K562 (cell line): ENCODE data around the gene IRS1. TPM values are rescaled to one million over a fixed set of nuclear protein-coding genes. Genes with fewer than 3 reads are reported as not detected.
A peak's percentile ranks its signal among the peaks of the same experiment; 100 is the strongest.

Experiments
- FOXA1 ChIP-seq: fragments of 450-650 bp; IDR thresholded peaks from 2 replicates; pipeline ENCODE4 v1.6.1; 2016; ENCODE audit warnings: mild to moderate bottlenecking, borderline replicate concordance
- HEY1 ChIP-seq: fragments of 250-450 bp; sonication (Bioruptor Pico); IDR thresholded peaks from 2 replicates; pipeline ENCODE4 v1.5.0; 2020; ENCODE audit warnings: mild to moderate bottlenecking, moderate library complexity, borderline replicate concordance
- KDM1A ChIP-seq, 2 experiments: fragments of 450-650 bp; IDR thresholded peaks; 2 replicates each; pipeline ENCODE4 v1.6.1; 2016; ENCODE audit warnings: mild to moderate bottlenecking in 2 of 2
- MEF2A ChIP-seq: IDR thresholded peaks from 2 replicates; pipeline ENCODE4 v1.6.1; 2011; ENCODE audit warnings: low read depth, mild to moderate bottlenecking, low read length, moderate library complexity; ENCODE audit not compliant: control insufficient read depth
- NCOA6 ChIP-seq: fragments of 450-650 bp; IDR thresholded peaks from 2 replicates; pipeline ENCODE4 v1.6.1; 2017; ENCODE audit warnings: mild to moderate bottlenecking
- PKNOX1 ChIP-seq: fragments of 450-650 bp; IDR thresholded peaks from 2 replicates; pipeline ENCODE4 v1.6.1; 2016
- POLR2A ChIP-seq: fragments of 450-650 bp; conservative IDR thresholded peaks from 2 replicates; pipeline ENCODE4 v1.6.1; 2016
- POU5F1 ChIP-seq: fragments of 150-350 bp; IDR thresholded peaks from 2 replicates; pipeline ENCODE4 v1.6.1; 2014; ENCODE audit warnings: borderline replicate concordance, low read length, low read depth, mild to moderate bottlenecking; ENCODE audit not compliant: partially characterized antibody
- RERE ChIP-seq: sonication (generic); formaldehyde crosslinking; IDR thresholded peaks from 2 replicates; pipeline ENCODE4 v1.8.0; 2023; ENCODE audit warnings: missing genetic modification reagents, mild to moderate bottlenecking, borderline replicate concordance
- REST ChIP-seq, 2 experiments: fragments of 450-650 bp; formaldehyde crosslinking in 1 of 2; IDR thresholded peaks; 2 replicates each; pipeline versions ENCODE4 v1.4.0 to v1.6.1; 2014 to 2020; ENCODE audit warnings: mild to moderate bottlenecking in 2 of 2, borderline replicate concordance in 1 of 2, low read depth in 1 of 2
- ZNF3 ChIP-seq: fragments of 250-450 bp; sonication (Bioruptor Pico); IDR thresholded peaks from 2 replicates; pipeline ENCODE4 v1.5.0; 2021; ENCODE audit warnings: mild to moderate bottlenecking, moderate library complexity
- ZNF717 ChIP-seq: fragments of 250-450 bp; sonication (Bioruptor Pico); IDR thresholded peaks from 2 replicates; pipeline ENCODE4 v1.5.0; 2021
- polyA plus RNA-seq, 8 experiments: library from polyadenylated mRNA; depleted of rRNA in 4 of 8; stranded (reverse) in 5 of 8; unstranded in 3 of 8; fragments of >200 nt; fragmentation: Nextera tagmentation in 2 of 8; fragmentation: Illumina TruSeq in 1 of 8; extraction: Ambion mirVana in 2 of 8; extraction: Trizol in 1 of 8; gene quantifications; 2 replicates each; pipeline versions ENCODE4 v1.2.1 to v1.2.3, GENCODE V29; 2011 to 2014; ENCODE audit warnings: inconsistent platforms in 1 of 8, missing spikeins in 1 of 8
- total RNA-seq, 7 experiments: library from RNA; depleted of rRNA in 6 of 7; stranded (reverse); fragments of >200 nt in 6 of 7; fragmentation: Illumina TruSeq in 2 of 7; extraction: Trizol in 2 of 7; gene quantifications; 2 replicates each; pipeline versions ENCODE4 v1.2.1 to v1.2.3, GENCODE V29; 2011 to 2021; ENCODE audit warnings: low replicate concordance in 1 of 7

The IRS1 gene
- total and polyA plus RNA-seq, 9 of the 15 experiments (the other 6 are each of a cell fraction or from before 2014, with no cell fraction given) = under 0.01 to 0.31 (median 0.08) TPM; not detected in 1

- 0 out of 2 replicates have a peak, but pooled peaks have one; percentile 3 for TF ChIP-seq REST (IDR thresholded peaks at IDR 0.05; ENCODE audit: borderline replicate concordance)
- TF ChIP-seq REST (CRISPR knock-in tag; IDR thresholded peaks at IDR 0.05; ENCODE audit: low read depth) = no peak
- TF ChIP-seq POU5F1 = no peak
- no peak; the same call in 1 of the 2 replicates for TF ChIP-seq POLR2A
- no peak for TF ChIP-seq NCOA6
- peak; percentile 41 to 55; a peak in 2 of 4 replicates for TF ChIP-seq KDM1A (IDR thresholded peaks at IDR 0.05)
- TF ChIP-seq FOXA1 = no peak
- no peak for TF ChIP-seq MEF2A
- TF ChIP-seq HEY1 = no peak
- TF ChIP-seq ZNF717 (CRISPR knock-in tag) = no peak
- TF ChIP-seq PKNOX1 = no peak
- TF ChIP-seq ZNF3 (CRISPR knock-in tag) = no peak
- TF ChIP-seq RERE (CRISPR knock-in tag) = no peak
These were observed 35.8 kb upstream of the IRS1 start (continued) for GRCh38 chr2:226835420-226835795.
